ENCODE measurements around the gene SBF2.

DNA sequence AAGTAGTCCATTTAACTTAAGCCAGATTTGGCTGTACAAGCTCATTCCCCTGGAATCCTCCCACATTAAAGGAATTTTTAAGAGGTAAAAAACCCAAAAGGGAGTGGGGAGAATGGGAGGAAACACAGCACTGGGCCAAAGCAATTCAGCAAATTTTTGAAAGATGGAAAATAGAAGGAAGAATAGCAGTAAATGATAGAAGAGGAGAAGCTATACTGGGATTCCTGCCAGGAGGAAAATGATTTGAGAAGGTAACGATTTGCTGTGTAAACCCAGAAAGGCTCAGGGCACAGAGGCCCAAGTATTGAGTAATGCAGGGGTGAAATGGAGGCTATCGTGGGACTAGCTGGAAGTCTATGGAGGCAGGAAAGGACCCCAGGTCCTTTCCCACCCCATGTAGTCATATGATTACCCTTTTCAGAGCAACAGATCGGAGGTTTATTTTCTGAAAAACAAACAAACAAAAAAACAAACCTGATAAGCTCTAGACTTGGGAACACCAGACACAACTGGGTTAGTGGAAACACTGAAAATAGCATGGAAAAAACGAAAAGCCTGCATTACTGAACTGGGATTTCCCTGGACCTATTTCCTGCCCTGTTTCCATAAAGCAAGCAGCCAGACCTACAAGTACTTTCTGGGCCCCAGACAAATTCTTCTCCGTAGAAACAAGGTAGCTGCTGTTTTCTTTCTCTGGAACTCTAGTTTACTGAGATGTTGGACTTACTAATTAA is 490.2 kb downstream of the SBF2 start:
- TF ChIP-seq, protein P1, sequence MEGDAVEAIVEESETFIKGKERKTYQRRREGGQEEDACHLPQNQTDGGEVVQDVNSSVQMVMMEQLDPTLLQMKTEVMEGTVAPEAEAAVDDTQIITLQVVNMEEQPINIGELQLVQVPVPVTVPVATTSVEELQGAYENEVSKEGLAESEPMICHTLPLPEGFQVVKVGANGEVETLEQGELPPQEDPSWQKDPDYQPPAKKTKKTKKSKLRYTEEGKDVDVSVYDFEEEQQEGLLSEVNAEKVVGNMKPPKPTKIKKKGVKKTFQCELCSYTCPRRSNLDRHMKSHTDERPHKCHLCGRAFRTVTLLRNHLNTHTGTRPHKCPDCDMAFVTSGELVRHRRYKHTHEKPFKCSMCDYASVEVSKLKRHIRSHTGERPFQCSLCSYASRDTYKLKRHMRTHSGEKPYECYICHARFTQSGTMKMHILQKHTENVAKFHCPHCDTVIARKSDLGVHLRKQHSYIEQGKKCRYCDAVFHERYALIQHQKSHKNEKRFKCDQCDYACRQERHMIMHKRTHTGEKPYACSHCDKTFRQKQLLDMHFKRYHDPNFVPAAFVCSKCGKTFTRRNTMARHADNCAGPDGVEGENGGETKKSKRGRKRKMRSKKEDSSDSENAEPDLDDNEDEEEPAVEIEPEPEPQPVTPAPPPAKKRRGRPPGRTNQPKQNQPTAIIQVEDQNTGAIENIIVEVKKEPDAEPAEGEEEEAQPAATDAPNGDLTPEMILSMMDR (IDR thresholded peaks at IDR 0.05; ENCODE audit: low read depth, low read length): no peak
- TF ChIP-seq, protein P2, sequence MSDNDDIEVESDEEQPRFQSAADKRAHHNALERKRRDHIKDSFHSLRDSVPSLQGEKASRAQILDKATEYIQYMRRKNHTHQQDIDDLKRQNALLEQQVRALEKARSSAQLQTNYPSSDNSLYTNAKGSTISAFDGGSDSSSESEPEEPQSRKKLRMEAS (IDR thresholded peaks at IDR 0.05; ENCODE audit: low read depth, low read length): no peak
